K562 (cell line): ENCODE results near the gene LINGO4. TPM values are rescaled to one million over a fixed set of nuclear protein-coding genes. Genes with fewer than 3 reads are reported as not detected.

Source experiments
- ATAC-seq: fragments of 200-7000 bp; cut with Tn5 transposase; 3 replicates; pipeline ENCODE4 v1.9.1; 2020; ENCODE audit warnings: moderate library complexity
- BruUV-seq: library from RNA; stranded (reverse); fragments of 400-500 nt; replicated peaks from 2 replicates; lab custom pipeline; 2021; lab: Mats Ljungman, UMichigan
- CTCF ChIA-PET: fragments of 300-600 bp; formaldehyde crosslinking; extraction: SDS; loops from one replicate; lab custom pipeline; 2021; ENCODE audit warnings: low intra/inter-chr PET ratio; lab: Yijun Ruan, JAX
- POLR2A ChIA-PET: fragments of 300-600, 350-650 bp; sonication (Branson Sonifier 250); formaldehyde crosslinking; extraction: SDS; loops from one replicate; lab custom pipeline; 2021; ENCODE audit warnings: antibody characterized with exemption, inconsistent platforms; lab: Yijun Ruan, JAX
- DNase-seq, 4 experiments: peaks; one replicate each; pipeline versions ENCODE4 v3.0.0 to v3.0.0-alpha.2; 2011 to 2018; ENCODE audit warnings: low spot score in 3 of 4, mixed read lengths in 3 of 4; ENCODE audit errors: extremely low read depth in 1 of 4
- FAIRE-seq: peaks from 2 replicates; lab custom pipeline; 2011; peaks lifted over from hg19 to GRCh38; lab: Jason Lieb, UNC
- H2AFZ ChIP-seq: 2 replicates; pipeline ENCODE4 v1.6.0; 2011; ENCODE audit warnings: low read depth, low read length, control low read depth, inconsistent platforms
- H3K27ac ChIP-seq: fragments of 200-600 bp; 3 replicates; pipeline ENCODE4 v1.8.0; 2011; ENCODE audit warnings: low read depth, mild to moderate bottlenecking, control low read depth, inconsistent platforms, low read length, moderate library complexity, mixed read lengths; ENCODE audit errors: extremely low read depth
- H3K27me3 ChIP-seq, 2 experiments: fragments of 300-600 bp in 1 of 2; 2 replicates in 1 of 2; 3 replicates in 1 of 2; pipeline versions ENCODE4 v1.6.0 to v1.8.0; 2011; ENCODE audit warnings: inconsistent platforms in 2 of 2, low read length in 2 of 2, mild to moderate bottlenecking in 1 of 2, mixed read lengths in 1 of 2, moderate library complexity in 1 of 2; ENCODE audit not compliant: control insufficient read depth in 2 of 2, insufficient read depth in 2 of 2
- H3K36me3 ChIP-seq: fragments of 300-600 bp; 3 replicates; pipeline ENCODE4 v1.8.0; 2011; ENCODE audit warnings: mild to moderate bottlenecking, low read length, inconsistent platforms; ENCODE audit not compliant: control insufficient read depth, insufficient read depth
- H3K4me1 ChIP-seq, 2 experiments: fragments of 200-600 bp in 1 of 2; replicated peaks in 1 of 2; 2 replicates in 1 of 2; 3 replicates in 1 of 2; pipeline versions ENCODE4 v1.5.1 to v1.8.0; 2011; ENCODE audit warnings: inconsistent platforms in 2 of 2, low read length in 2 of 2, mild to moderate bottlenecking in 1 of 2, mixed read lengths in 1 of 2, moderate library complexity in 1 of 2; ENCODE audit not compliant: control insufficient read depth in 2 of 2, insufficient read depth in 2 of 2
- H3K4me2 ChIP-seq: 2 replicates; pipeline ENCODE4 v1.6.1; 2011; ENCODE audit warnings: low read length, control low read depth, inconsistent platforms, mixed read lengths; ENCODE audit not compliant: insufficient read depth
- H3K4me3 ChIP-seq: fragments of 200-600 bp; sonication (generic), shearing (Covaris generic); 2 replicates; pipeline ENCODE4 v1.5.1; 2016; ENCODE audit warnings: control low read depth, inconsistent platforms
- H3K79me2 ChIP-seq: fragments of 200-600 bp; 3 replicates; pipeline ENCODE4 v1.8.0; 2011; ENCODE audit warnings: low read length, inconsistent platforms; ENCODE audit not compliant: control insufficient read depth, insufficient read depth
- H3K9ac ChIP-seq, 2 experiments: 2 replicates each; pipeline versions ENCODE4 v1.6.0 to v1.6.1; 2011; ENCODE audit warnings: low read depth in 2 of 2, low read length in 2 of 2, control low read depth in 1 of 2, inconsistent platforms in 1 of 2, mild to moderate bottlenecking in 1 of 2, mixed read lengths in 1 of 2; ENCODE audit not compliant: insufficient read depth in 1 of 2
- H3K9me1 ChIP-seq: one replicate; pipeline ENCODE4 v1.6.0; 2011; ENCODE audit warnings: inconsistent platforms, mild to moderate bottlenecking, low read length, moderate library complexity; ENCODE audit not compliant: control insufficient read depth, insufficient read depth
- H3K9me3 ChIP-seq: replicated peaks from 2 replicates; pipeline ENCODE4 v1.5.1; 2011; ENCODE audit warnings: low read depth, low read length, inconsistent platforms; ENCODE audit not compliant: control insufficient read depth, insufficient read depth
- H4K20me1 ChIP-seq: replicated peaks from 2 replicates; pipeline ENCODE4 v1.6.1; 2011; ENCODE audit warnings: low read length, inconsistent platforms, mixed read lengths; ENCODE audit not compliant: control insufficient read depth, insufficient read depth
- ADNP ChIP-seq: fragments of 200-800 bp; sonication (Bioruptor generic); IDR thresholded peaks from 2 replicates; pipeline ENCODE4 v1.6.1; 2016; ENCODE audit warnings: missing genetic modification characterization, missing compliant biosample characterization
- CBFB ChIP-seq: sonication (generic); formaldehyde crosslinking; IDR thresholded peaks from 2 replicates; pipeline ENCODE4 v1.4.0; 2020; ENCODE audit warnings: mild to moderate bottlenecking, missing genetic modification reagents
- CBX8 ChIP-seq: fragments of 200-600 bp; sonication (generic); IDR thresholded peaks from 2 replicates; pipeline ENCODE4 v1.6.1; 2012; ENCODE audit warnings: borderline replicate concordance, mixed run types, low read depth, mild to moderate bottlenecking, moderate library complexity, mixed read lengths, low read length, control low read depth, inconsistent platforms; ENCODE audit not compliant: poor library complexity, severe bottlenecking; ENCODE audit errors: extremely low read depth
- DACH1 ChIP-seq: fragments of 450-650 bp; IDR thresholded peaks from 2 replicates; pipeline ENCODE4 v1.6.1; 2018; ENCODE audit not compliant: partially characterized antibody
- DPF2 ChIP-seq: fragments of 450-650 bp; IDR thresholded peaks from 2 replicates; pipeline ENCODE4 v1.6.1; 2016
- FOXP1 ChIP-seq: sonication (generic); formaldehyde crosslinking; IDR thresholded peaks from 2 replicates; pipeline ENCODE4 v1.8.0; 2022; ENCODE audit warnings: mild to moderate bottlenecking, missing genetic modification reagents
- GTF2A2 ChIP-seq: IDR thresholded peaks from 2 replicates; pipeline ENCODE4 v1.6.1; 2016; ENCODE audit warnings: mild to moderate bottlenecking, missing genetic modification characterization, missing compliant biosample characterization
- NR3C1 ChIP-seq: sonication (generic); formaldehyde crosslinking; IDR thresholded peaks from 2 replicates; pipeline ENCODE4 v1.8.1; 2022; ENCODE audit warnings: missing genetic modification reagents
- POU5F1 ChIP-seq: fragments of 150-350 bp; IDR thresholded peaks from 2 replicates; pipeline ENCODE4 v1.6.1; 2014; ENCODE audit warnings: borderline replicate concordance, low read length, low read depth, mild to moderate bottlenecking; ENCODE audit not compliant: partially characterized antibody
- SMARCC2 ChIP-seq: fragments of 450-650 bp; IDR thresholded peaks from 2 replicates; pipeline ENCODE4 v1.6.1; 2017; ENCODE audit warnings: antibody characterized with exemption, moderate library complexity, mild to moderate bottlenecking, low read depth
- SNRNP70 ChIP-seq: fragments of 200-400 bp; formaldehyde crosslinking; optimal IDR thresholded peaks from 2 replicates; pipeline ENCODE3; 2017; ENCODE audit warnings: low read depth, low read length
- ZNF583 ChIP-seq: fragments of 250-450 bp; sonication (Bioruptor Pico); IDR thresholded peaks from 2 replicates; pipeline ENCODE4 v1.4.0; 2020
- ZNF77 ChIP-seq: fragments of 250-450 bp; sonication (Bioruptor Pico); IDR thresholded peaks from 2 replicates; pipeline ENCODE4 v1.5.0; 2020
- in situ Hi-C: fragments of 300-500 bp; cut with MboI; formaldehyde crosslinking; loops from 4 replicates; pipeline ENCODE4 v1.15.0; 2018; ENCODE audit warnings: inconsistent platforms, mixed read lengths
- intact Hi-C: fragments of 100-400 bp; cut with micrococcal nuclease; formaldehyde crosslinking; loops from 2 replicates; pipeline ENCODE4 v1.14.2; 2022
- polyA plus RNA-seq, 8 experiments: library from polyadenylated mRNA; depleted of rRNA in 4 of 8; stranded (reverse) in 5 of 8; unstranded in 3 of 8; fragments of >200 nt; fragmentation: Nextera tagmentation in 2 of 8; fragmentation: Illumina TruSeq in 1 of 8; extraction: Ambion mirVana in 2 of 8; extraction: Trizol in 1 of 8; gene quantifications; 2 replicates each; pipeline versions ENCODE4 v1.2.1 to v1.2.3, GENCODE V29; 2011 to 2014; ENCODE audit warnings: inconsistent platforms in 1 of 8, missing spikeins in 1 of 8
- total RNA-seq, 7 experiments: library from RNA; depleted of rRNA in 6 of 7; stranded (reverse); fragments of >200 nt in 6 of 7; fragmentation: Illumina TruSeq in 2 of 7; extraction: Trizol in 2 of 7; gene quantifications; 2 replicates each; pipeline versions ENCODE4 v1.2.1 to v1.2.3, GENCODE V29; 2011 to 2021; ENCODE audit warnings: low replicate concordance in 1 of 7
- TF ChIP-seq, protein P1 (sequence below), 2 experiments: fragments of 450-650 bp; formaldehyde crosslinking in 1 of 2; IDR thresholded peaks; 2 replicates each; pipeline versions ENCODE4 v1.4.0 to v1.6.1; 2014 to 2020; ENCODE audit warnings: mild to moderate bottlenecking in 2 of 2, borderline replicate concordance in 1 of 2, low read depth in 1 of 2
- TF ChIP-seq, protein P2 (sequence below): fragments of 450-650 bp; IDR thresholded peaks from 2 replicates; pipeline ENCODE4 v1.7.0; 2016; ENCODE audit warnings: borderline replicate concordance

LINGO4 gene
- total and polyA plus RNA-seq, 9 of the 15 experiments (the other 6 are each of a cell fraction or from before 2014, with no cell fraction given) = not detected

DNA sequence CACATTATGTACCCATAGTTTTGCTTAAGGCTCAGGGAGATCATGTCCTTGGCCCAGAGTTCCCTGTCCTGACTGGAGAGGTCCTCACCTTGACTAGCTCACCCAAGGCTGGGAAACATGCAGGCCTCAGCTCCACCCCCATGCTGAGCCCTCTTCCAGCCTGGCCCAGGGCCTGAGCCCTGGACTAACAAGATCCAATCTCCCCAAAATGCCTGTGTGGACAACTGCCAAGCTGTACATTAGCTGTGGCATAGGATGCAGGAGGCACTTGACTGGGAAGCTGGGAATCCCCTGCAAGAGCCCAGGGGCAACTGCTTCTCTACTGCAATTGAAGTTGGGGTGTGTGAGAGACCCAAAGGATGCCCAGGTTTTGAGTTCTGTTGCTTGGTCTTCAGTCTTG lies 2.1 kb downstream of the LINGO4 start:
- Histone ChIP-seq H3K4me1 (peaks cover 0 to 8% of the 10 kb centered on the region in 2 experiments; a peak in 1 of 5 replicates), H3K4me2 (no peak overlapping the region), H3K27me3 (peaks cover 59 to 92% of the 10 kb centered on the region in 2 experiments), H3K36me3 (no peaks in the 10 kb centered on the region), H3K4me3 (no peak overlapping the region), H3K9ac (no peak overlapping the region; a peak in 1 of 4 replicates), H3K79me2 (no peaks in the 10 kb centered on the region), H2AFZ (no peak overlapping the region), H3K9me1 (no peaks in the 10 kb centered on the region), H3K9me3 (no peaks in the 10 kb centered on the region), H4K20me1 (peaks cover 19% of the 10 kb centered on the region), H3K27ac (no peak overlapping the region)
- in situ Hi-C loops (no loop called here), intact Hi-C loops (no loop called here)
- no TSS peak for BruUV-seq
- ATAC-seq = no peak
- CTCF ChIA-PET = no interaction called here
- no peak for FAIRE-seq
- no peak for DNase-seq
- POLR2A ChIA-PET = interaction anchor here (0.6 to 1.8 kb wide), 3 partner anchors 13 to 26 kb away, joined by 3 to 9 read pairs (median 3); partner anchors contain the start of gene TDRKH
- TF ChIP-seq NR3C1 (no peak), DACH1 (no peak), GTF2A2 (no peak), ZNF77 (CRISPR knock-in tag) (no peak), CBX8 (no peak), SMARCC2 (no peak), DPF2 (no peak), ADNP (tag) (no peak), FOXP1 (no peak), ZNF583 (CRISPR knock-in tag) (no peak), POU5F1 (no peak), CBFB (CRISPR knock-in tag) (no peak), SNRNP70 (no peak)
- TF ChIP-seq, protein P1, sequence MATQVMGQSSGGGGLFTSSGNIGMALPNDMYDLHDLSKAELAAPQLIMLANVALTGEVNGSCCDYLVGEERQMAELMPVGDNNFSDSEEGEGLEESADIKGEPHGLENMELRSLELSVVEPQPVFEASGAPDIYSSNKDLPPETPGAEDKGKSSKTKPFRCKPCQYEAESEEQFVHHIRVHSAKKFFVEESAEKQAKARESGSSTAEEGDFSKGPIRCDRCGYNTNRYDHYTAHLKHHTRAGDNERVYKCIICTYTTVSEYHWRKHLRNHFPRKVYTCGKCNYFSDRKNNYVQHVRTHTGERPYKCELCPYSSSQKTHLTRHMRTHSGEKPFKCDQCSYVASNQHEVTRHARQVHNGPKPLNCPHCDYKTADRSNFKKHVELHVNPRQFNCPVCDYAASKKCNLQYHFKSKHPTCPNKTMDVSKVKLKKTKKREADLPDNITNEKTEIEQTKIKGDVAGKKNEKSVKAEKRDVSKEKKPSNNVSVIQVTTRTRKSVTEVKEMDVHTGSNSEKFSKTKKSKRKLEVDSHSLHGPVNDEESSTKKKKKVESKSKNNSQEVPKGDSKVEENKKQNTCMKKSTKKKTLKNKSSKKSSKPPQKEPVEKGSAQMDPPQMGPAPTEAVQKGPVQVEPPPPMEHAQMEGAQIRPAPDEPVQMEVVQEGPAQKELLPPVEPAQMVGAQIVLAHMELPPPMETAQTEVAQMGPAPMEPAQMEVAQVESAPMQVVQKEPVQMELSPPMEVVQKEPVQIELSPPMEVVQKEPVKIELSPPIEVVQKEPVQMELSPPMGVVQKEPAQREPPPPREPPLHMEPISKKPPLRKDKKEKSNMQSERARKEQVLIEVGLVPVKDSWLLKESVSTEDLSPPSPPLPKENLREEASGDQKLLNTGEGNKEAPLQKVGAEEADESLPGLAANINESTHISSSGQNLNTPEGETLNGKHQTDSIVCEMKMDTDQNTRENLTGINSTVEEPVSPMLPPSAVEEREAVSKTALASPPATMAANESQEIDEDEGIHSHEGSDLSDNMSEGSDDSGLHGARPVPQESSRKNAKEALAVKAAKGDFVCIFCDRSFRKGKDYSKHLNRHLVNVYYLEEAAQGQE (IDR thresholded peaks at IDR 0.05; ENCODE audit: borderline replicate concordance) = no peak
- TF ChIP-seq, protein P1 (CRISPR knock-in tag; IDR thresholded peaks at IDR 0.05; ENCODE audit: low read depth) = no peak
- TF ChIP-seq, protein P2, sequence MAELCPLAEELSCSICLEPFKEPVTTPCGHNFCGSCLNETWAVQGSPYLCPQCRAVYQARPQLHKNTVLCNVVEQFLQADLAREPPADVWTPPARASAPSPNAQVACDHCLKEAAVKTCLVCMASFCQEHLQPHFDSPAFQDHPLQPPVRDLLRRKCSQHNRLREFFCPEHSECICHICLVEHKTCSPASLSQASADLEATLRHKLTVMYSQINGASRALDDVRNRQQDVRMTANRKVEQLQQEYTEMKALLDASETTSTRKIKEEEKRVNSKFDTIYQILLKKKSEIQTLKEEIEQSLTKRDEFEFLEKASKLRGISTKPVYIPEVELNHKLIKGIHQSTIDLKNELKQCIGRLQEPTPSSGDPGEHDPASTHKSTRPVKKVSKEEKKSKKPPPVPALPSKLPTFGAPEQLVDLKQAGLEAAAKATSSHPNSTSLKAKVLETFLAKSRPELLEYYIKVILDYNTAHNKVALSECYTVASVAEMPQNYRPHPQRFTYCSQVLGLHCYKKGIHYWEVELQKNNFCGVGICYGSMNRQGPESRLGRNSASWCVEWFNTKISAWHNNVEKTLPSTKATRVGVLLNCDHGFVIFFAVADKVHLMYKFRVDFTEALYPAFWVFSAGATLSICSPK = no peak
